Endothelial cell (in vitro differentiated cells): Measurements from ENCODE around the gene UTP20. TPM values are rescaled to one million over a fixed set of nuclear protein-coding genes. Genes with fewer than 3 reads are reported as not detected.

ENCODE experiments used
- DNase-seq: peaks from one replicate; pipeline ENCODE4 v3.0.0; 2021; ENCODE audit warnings: low spot score
- H3K27ac Mint-ChIP-seq: one replicate; pipeline ENCODE4 v1.8.0; 2021; ENCODE audit warnings: mixed read lengths, inconsistent platforms; ENCODE audit not compliant: unreplicated experiment
- H3K27me3 Mint-ChIP-seq: one replicate; pipeline ENCODE4 v1.8.0; 2021; ENCODE audit warnings: mild to moderate bottlenecking, moderate library complexity, mixed read lengths, inconsistent platforms; ENCODE audit not compliant: unreplicated experiment
- H3K36me3 Mint-ChIP-seq: one replicate; pipeline ENCODE4 v1.8.0; 2021; ENCODE audit warnings: mild to moderate bottlenecking, low read depth, mixed read lengths, inconsistent platforms; ENCODE audit not compliant: unreplicated experiment
- H3K4me1 Mint-ChIP-seq: one replicate; pipeline ENCODE4 v1.8.0; 2021; ENCODE audit warnings: mild to moderate bottlenecking, mixed read lengths, inconsistent platforms; ENCODE audit not compliant: unreplicated experiment
- H3K4me3 Mint-ChIP-seq: one replicate; pipeline ENCODE4 v1.8.0; 2021; ENCODE audit warnings: mild to moderate bottlenecking, mixed read lengths, inconsistent platforms; ENCODE audit not compliant: unreplicated experiment
- H3K9me3 Mint-ChIP-seq: one replicate; pipeline ENCODE4 v1.8.0; 2021; ENCODE audit warnings: mixed read lengths, inconsistent platforms; ENCODE audit not compliant: unreplicated experiment
- CTCF ChIP-seq: fragments of 200-600 bp; sonication (generic); IDR thresholded peaks from one replicate; pipeline ENCODE4 v1.5.0; 2021; ENCODE audit warnings: antibody characterized with exemption; ENCODE audit not compliant: unreplicated experiment
- total RNA-seq: library from RNA; stranded (reverse); fragmentation: NEBNext Ultra II Directional; extraction: Animal tissue kit (Norgen Biotek cat#: 25700); gene quantifications from one replicate; pipeline ENCODE4 v1.2.1, GENCODE V29; 2021; ENCODE audit not compliant: unreplicated experiment

Gene UTP20
- total RNA-seq, 1 donor from 2014 or later: 12.3 TPM

- no peak for TF ChIP-seq CTCF
- Mint-ChIP-seq H3K9me3 (no peaks in the 10 kb centered on the region), H3K27ac (no peak overlapping the region), H3K36me3 (no peaks in the 10 kb centered on the region), H3K27me3 (no peaks in the 10 kb centered on the region), H3K4me1 (no peaks in the 10 kb centered on the region), H3K4me3 (no peak overlapping the region)
- no peak for DNase-seq
Measured at GRCh38 chr12:101267111-101267510, 12.8 kb upstream of the UTP20 start.

- TF ChIP-seq CTCF: no peak
- Mint-ChIP-seq H3K36me3 (no peaks in the 10 kb centered on the region), H3K27ac (no peak overlapping the region), H3K9me3 (no peaks in the 10 kb centered on the region), H3K4me1 (no peaks in the 10 kb centered on the region), H3K4me3 (no peak overlapping the region), H3K27me3 (no peaks in the 10 kb centered on the region)
- DNase-seq: no peak
Measured at GRCh38 chr12:101276433-101276832, 3.5 kb upstream of the UTP20 start.

GRCh38 chr12:101277443-101277842 lies 2.5 kb upstream of the UTP20 start:
- Mint-ChIP-seq H3K9me3 (no peaks in the 10 kb centered on the region), H3K4me1 (no peaks in the 10 kb centered on the region), H3K27ac (no peak overlapping the region), H3K4me3 (no peak overlapping the region), H3K36me3 (no peaks in the 10 kb centered on the region), H3K27me3 (no peaks in the 10 kb centered on the region)
- no peak for DNase-seq
- no peak for TF ChIP-seq CTCF

- Mint-ChIP-seq H3K4me1 (no peaks in the 10 kb centered on the region), H3K9me3 (no peaks in the 10 kb centered on the region), H3K4me3 (no peak overlapping the region), H3K27me3 (peaks cover 2% of the 10 kb centered on the region), H3K36me3 (peaks cover 6% of the 10 kb centered on the region), H3K27ac (no peak overlapping the region)
- no peak for TF ChIP-seq CTCF
- DNase-seq: no peak
Measured at GRCh38 chr12:101287357-101287756, 7.5 kb downstream of the UTP20 start.

- no peak overlapping the region for H3K4me3 Mint-ChIP-seq
- H3K27me3 Mint-ChIP-seq: no peaks in the 10 kb centered on the region
- H3K9me3 Mint-ChIP-seq: no peaks in the 10 kb centered on the region
- no peak for TF ChIP-seq CTCF
- H3K4me1 Mint-ChIP-seq: no peaks in the 10 kb centered on the region
- DNase-seq: no peak
- H3K36me3 Mint-ChIP-seq: peaks cover 20% of the 10 kb centered on the region
- H3K27ac Mint-ChIP-seq: no peak overlapping the region
Measured at GRCh38 chr12:101297661-101298060, 17.8 kb downstream of the UTP20 start.
